Trophoblast cell (in vitro differentiated cells and primary cell): Measurements from ENCODE around the gene POC1B.
A peak's percentile ranks its signal among the peaks of the same experiment; 100 is the strongest.

Experiments used
- DNase-seq, 2 donors: peaks; one replicate each; pipeline ENCODE4 v3.0.0-alpha.2; 2016
- H2AFZ ChIP-seq: 2 replicates; pipeline ENCODE4 v1.6.1; 2013; ENCODE audit warnings: low read length, moderate library complexity, mild to moderate bottlenecking; ENCODE audit not compliant: insufficient read depth, poor library complexity
- H2AK5ac ChIP-seq: 2 replicates; pipeline ENCODE4 v1.6.1; 2013; ENCODE audit warnings: mild to moderate bottlenecking, low read length
- H2BK120ac ChIP-seq: 2 replicates; pipeline ENCODE4 v1.6.1; 2013; ENCODE audit warnings: low read length, mild to moderate bottlenecking, moderate library complexity; ENCODE audit not compliant: insufficient read depth, poor library complexity
- H2BK12ac ChIP-seq: 2 replicates; pipeline ENCODE4 v1.6.1; 2013; ENCODE audit warnings: mild to moderate bottlenecking, low read length, moderate library complexity
- H2BK5ac ChIP-seq: 2 replicates; pipeline ENCODE4 v1.6.1; 2013; ENCODE audit warnings: low read length, low read depth, moderate library complexity, mild to moderate bottlenecking; ENCODE audit not compliant: poor library complexity
- H3K14ac ChIP-seq: 2 replicates; pipeline ENCODE4 v1.6.1; 2013; ENCODE audit warnings: mild to moderate bottlenecking, low read length
- H3K18ac ChIP-seq: 2 replicates; pipeline ENCODE4 v1.6.1; 2013; ENCODE audit warnings: mild to moderate bottlenecking, low read length
- H3K23ac ChIP-seq: 2 replicates; pipeline ENCODE4 v1.6.1; 2013; ENCODE audit warnings: low read length
- H3K27ac ChIP-seq: 2 replicates; pipeline ENCODE4 v1.5.1; 2013; ENCODE audit warnings: low read depth, mild to moderate bottlenecking, inconsistent platforms, low read length, moderate library complexity
- H3K27me3 ChIP-seq: 2 replicates; pipeline ENCODE4 v1.6.1; 2013; ENCODE audit warnings: inconsistent platforms, mild to moderate bottlenecking, low read length, moderate library complexity; ENCODE audit not compliant: insufficient read depth
- H3K36me3 ChIP-seq, 2 experiments: 1 replicate in 1 of 2; 2 replicates in 1 of 2; pipeline ENCODE4 v1.6.1; 2013; ENCODE audit warnings: low read length in 2 of 2, mild to moderate bottlenecking in 2 of 2, moderate library complexity in 1 of 2; ENCODE audit not compliant: insufficient read depth in 2 of 2, control insufficient read depth in 1 of 2
- H3K4ac ChIP-seq: 2 replicates; pipeline ENCODE4 v1.6.1; 2013; ENCODE audit warnings: low read depth, mild to moderate bottlenecking, low read length, moderate library complexity
- H3K4me1 ChIP-seq, 2 experiments: 1 replicate in 1 of 2; 2 replicates in 1 of 2; pipeline ENCODE4 v1.6.1; 2013; ENCODE audit warnings: low read length in 2 of 2, mild to moderate bottlenecking in 2 of 2, moderate library complexity in 1 of 2; ENCODE audit not compliant: insufficient read depth in 2 of 2, control insufficient read depth in 1 of 2
- H3K4me2 ChIP-seq: 2 replicates; pipeline ENCODE4 v1.6.1; 2013; ENCODE audit warnings: inconsistent platforms, mild to moderate bottlenecking, low read length, moderate library complexity
- H3K4me3 ChIP-seq: 2 replicates; pipeline ENCODE4 v1.5.1; 2013; ENCODE audit warnings: mild to moderate bottlenecking, low read depth, low read length, inconsistent platforms
- H3K79me1 ChIP-seq: one replicate; pipeline ENCODE4 v1.6.1; 2013; ENCODE audit warnings: low read length
- H3K79me2 ChIP-seq: 2 replicates; pipeline ENCODE4 v1.6.1; 2013; ENCODE audit warnings: low read length, mild to moderate bottlenecking; ENCODE audit not compliant: control insufficient read depth, insufficient read depth, poor library complexity
- H3K9ac ChIP-seq: 2 replicates; pipeline ENCODE4 v1.6.1; 2013; ENCODE audit warnings: mild to moderate bottlenecking, low read length
- H3K9me3 ChIP-seq: 2 replicates; pipeline ENCODE4 v1.6.1; 2013; ENCODE audit warnings: low read depth, mild to moderate bottlenecking, control low read depth, inconsistent platforms, low read length; ENCODE audit not compliant: insufficient read depth
- H4K12ac ChIP-seq: 2 replicates; pipeline ENCODE4 v1.6.1; 2013; ENCODE audit warnings: low read depth, mild to moderate bottlenecking, low read length, moderate library complexity
- H4K8ac ChIP-seq: 2 replicates; pipeline ENCODE4 v1.6.1; 2013; ENCODE audit warnings: low read depth, mild to moderate bottlenecking, low read length, moderate library complexity
- H4K91ac ChIP-seq: one replicate; pipeline ENCODE4 v1.6.1; 2013; ENCODE audit warnings: low read depth, mild to moderate bottlenecking, low read length, moderate library complexity
- WGBS: extraction: QIAGEN DNeasy Blood & Tissue Kit; methylation state at CpG from one replicate; pipeline ENCODE4 v1.1.7; 2013; ENCODE audit warnings: missing lambda C conversion rate; ENCODE audit not compliant: insufficient read length, insufficient coverage; ENCODE audit errors: extremely low coverage; 5-methylcytosine and 5-hydroxymethylcytosine counted together

POC1B gene

DNA sequence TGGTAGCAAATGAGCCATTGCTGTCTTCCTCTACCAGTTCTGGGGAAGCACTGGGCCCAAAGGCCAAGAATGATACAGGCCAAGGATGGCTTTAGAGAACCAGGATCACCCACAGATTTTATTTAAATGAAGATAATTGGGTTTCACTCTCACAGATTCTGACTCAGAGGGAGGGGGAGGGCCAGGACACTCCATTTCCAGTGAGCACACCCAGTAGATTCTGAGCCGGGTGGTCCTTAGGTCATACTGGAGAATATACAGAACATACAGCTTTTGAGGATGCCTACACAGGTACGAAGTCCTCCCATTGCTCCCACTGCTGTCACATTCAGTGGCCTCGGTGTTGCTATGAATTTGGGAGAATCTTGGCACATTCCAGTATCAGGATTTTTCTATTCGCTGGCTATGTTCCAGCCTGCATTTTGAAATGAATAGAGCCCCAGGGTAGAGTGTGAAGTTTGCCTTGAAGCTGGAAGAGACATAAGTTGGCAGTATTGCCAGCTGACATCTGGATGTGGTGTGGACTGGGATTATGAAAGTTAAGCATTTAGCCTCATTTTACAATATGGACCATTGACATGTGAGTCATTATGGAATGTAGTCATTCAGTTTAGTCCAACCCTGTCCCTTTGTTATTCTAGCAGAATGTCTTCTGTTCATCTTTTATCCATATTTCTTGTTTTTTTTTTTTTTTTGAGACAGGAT, 45.8 kb upstream of the POC1B start:
- no peaks in the 10 kb centered on the region for H3K36me3 ChIP-seq
- no peak overlapping the region for H4K12ac ChIP-seq
- H3K18ac ChIP-seq, result no peak overlapping the region
- peaks cover 0 to 14% of the 10 kb centered on the region in 2 experiments for H3K4me1 ChIP-seq
- no peak overlapping the region for H3K14ac ChIP-seq
- H3K9me3 ChIP-seq, result no peaks in the 10 kb centered on the region
- DNase-seq, result no peak
- no peak overlapping the region for H4K8ac ChIP-seq
- H2BK12ac ChIP-seq, result no peak overlapping the region
- no peaks in the 10 kb centered on the region for H3K27me3 ChIP-seq
- no peak overlapping the region for H3K4ac ChIP-seq
- H3K23ac ChIP-seq, result no peak overlapping the region
- no peak overlapping the region for H3K27ac ChIP-seq
- no peak overlapping the region for H2BK120ac ChIP-seq
- H2AFZ ChIP-seq, result no peak overlapping the region
- H3K79me1 ChIP-seq, result peaks cover 6% of the 10 kb centered on the region
- WGBS, result no CpG with 5 or more reads among the region's 4 CpGs
- no peaks in the 10 kb centered on the region for H3K79me2 ChIP-seq
- no peak overlapping the region for H3K9ac ChIP-seq
- no peak overlapping the region for H3K4me3 ChIP-seq
- H4K91ac ChIP-seq, result no peak overlapping the region
- H2BK5ac ChIP-seq, result no peak overlapping the region
- no peak overlapping the region for H2AK5ac ChIP-seq
- no peak overlapping the region for H3K4me2 ChIP-seq

GRCh38 chr12:89568484-89568883, 42.6 kb upstream of the POC1B start:
- H4K8ac ChIP-seq, result no peak overlapping the region
- peaks cover 12% of the 10 kb centered on the region for H3K79me1 ChIP-seq
- no peaks in the 10 kb centered on the region for H3K36me3 ChIP-seq
- H3K4ac ChIP-seq, result no peak overlapping the region
- peak overlapping the region; percentile 30 for H2BK120ac ChIP-seq
- H3K18ac ChIP-seq, result no peak overlapping the region
- no peak overlapping the region for H4K12ac ChIP-seq
- H4K91ac ChIP-seq, result peak overlapping the region; percentile 25
- no peak overlapping the region for H2AK5ac ChIP-seq
- no CpG with 5 or more reads among the region's 5 CpGs for WGBS
- no peaks in the 10 kb centered on the region for H3K27me3 ChIP-seq
- H3K9ac ChIP-seq, result no peak overlapping the region
- no peak overlapping the region for H3K4me2 ChIP-seq
- no peaks in the 10 kb centered on the region for H3K9me3 ChIP-seq
- H2AFZ ChIP-seq, result no peak overlapping the region
- peaks cover 0 to 11% of the 10 kb centered on the region in 2 experiments for H3K4me1 ChIP-seq
- no peak overlapping the region for H3K14ac ChIP-seq
- H3K27ac ChIP-seq, result no peak overlapping the region
- H3K79me2 ChIP-seq, result no peaks in the 10 kb centered on the region
- no peak for DNase-seq
- H3K4me3 ChIP-seq, result no peak overlapping the region
- H3K23ac ChIP-seq, result no peak overlapping the region
- H2BK12ac ChIP-seq, result peak overlapping the region; percentile 85
- H2BK5ac ChIP-seq, result no peak overlapping the region

DNA sequence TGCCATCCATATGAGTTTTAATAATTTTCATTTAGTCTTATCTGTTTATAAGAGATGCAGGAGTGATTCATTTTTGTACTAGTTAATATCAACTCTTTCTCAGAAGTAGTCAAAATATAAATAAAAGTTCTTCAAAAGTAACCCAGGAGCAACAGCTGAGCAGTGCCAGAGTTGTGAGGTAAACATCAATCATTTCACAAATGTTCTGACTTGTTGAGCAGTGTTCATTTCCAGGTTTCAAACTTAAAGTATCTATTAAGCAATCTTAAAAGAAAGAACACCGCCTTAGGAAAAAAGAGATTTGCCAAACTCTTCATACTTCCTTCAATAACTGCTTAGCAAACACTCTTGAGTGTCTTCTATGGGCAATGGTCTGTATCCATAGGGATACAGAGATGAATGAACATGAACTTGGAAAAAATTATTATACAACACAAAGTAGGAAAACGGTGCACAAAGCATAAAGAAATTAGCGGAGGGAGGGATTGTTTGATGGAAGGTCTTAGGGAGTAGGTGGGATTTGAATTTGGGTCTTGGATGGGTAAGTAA, 41.9 kb upstream of the POC1B start:
- H2AK5ac ChIP-seq, result no peak overlapping the region

GRCh38 chr12:89566615-89567014, 40.8 kb upstream of the POC1B start:
- no peaks in the 10 kb centered on the region for H3K27me3 ChIP-seq
- no peak overlapping the region for H4K12ac ChIP-seq
- peak overlapping the region; percentile 91 for H3K27ac ChIP-seq
- no peaks in the 10 kb centered on the region for H3K79me2 ChIP-seq
- no peaks in the 10 kb centered on the region for H3K36me3 ChIP-seq
- H3K9ac ChIP-seq, result no peak overlapping the region
- no peak overlapping the region for H3K14ac ChIP-seq
- no peak overlapping the region for H3K4me2 ChIP-seq
- no peak overlapping the region for H3K4me3 ChIP-seq
- DNase-seq, result peak; percentile 16 to 49
- no peak overlapping the region for H2AK5ac ChIP-seq
- H2AFZ ChIP-seq, result no peak overlapping the region
- no peak overlapping the region for H2BK12ac ChIP-seq
- H2BK5ac ChIP-seq, result no peak overlapping the region
- no peak overlapping the region for H2BK120ac ChIP-seq
- no peak overlapping the region for H3K18ac ChIP-seq
- H3K4ac ChIP-seq, result no peak overlapping the region
- no peaks in the 10 kb centered on the region for H3K9me3 ChIP-seq
- H4K91ac ChIP-seq, result no peak overlapping the region
- peaks cover 12% of the 10 kb centered on the region for H3K79me1 ChIP-seq
- no peak overlapping the region for H4K8ac ChIP-seq
- peaks cover 0 to 11% of the 10 kb centered on the region in 2 experiments for H3K4me1 ChIP-seq
- H3K23ac ChIP-seq, result no peak overlapping the region

More for the DNA sequence above, 41.9 kb upstream of the POC1B start:
- Histone ChIP-seq H3K14ac (no peak overlapping the region), H4K12ac (no peak overlapping the region), H3K23ac (no peak overlapping the region), H4K8ac (no peak overlapping the region), H3K9me3 (no peaks in the 10 kb centered on the region), H3K79me1 (peaks cover 12% of the 10 kb centered on the region), H4K91ac (no peak overlapping the region), H3K4ac (no peak overlapping the region), H2BK120ac (no peak overlapping the region), H3K9ac (no peak overlapping the region), H2BK12ac (peak overlapping the region; percentile 58), H3K27me3 (no peaks in the 10 kb centered on the region), H3K4me3 (no peak overlapping the region), H3K4me1 (peaks cover 0 to 11% of the 10 kb centered on the region in 2 experiments), H3K79me2 (no peaks in the 10 kb centered on the region), H3K4me2 (no peak overlapping the region), H3K18ac (no peak overlapping the region), H2AFZ (no peak overlapping the region), H2BK5ac (no peak overlapping the region), H3K36me3 (no peaks in the 10 kb centered on the region), H3K27ac (no peak overlapping the region)
- no peak for DNase-seq
- 100% methylated on average over 2 of the region's 3 CpGs for WGBS
